Astrocyte (in vitro differentiated cells and primary cell): ENCODE data around the gene SUGT1.

Experiments used
- EZH2 ChIP-seq: IDR thresholded peaks from 2 replicates; pipeline ENCODE4 v1.6.1; 2012; ENCODE audit warnings: mild to moderate bottlenecking, low read length, inconsistent platforms; ENCODE audit not compliant: insufficient read depth
- TF ChIP-seq, protein P1 (sequence below): IDR thresholded peaks from 2 replicates; pipeline ENCODE4 v1.5.1; 2011; ENCODE audit warnings: low read depth, mild to moderate bottlenecking, inconsistent platforms, low read length, moderate library complexity; ENCODE audit not compliant: insufficient read depth

DNA sequence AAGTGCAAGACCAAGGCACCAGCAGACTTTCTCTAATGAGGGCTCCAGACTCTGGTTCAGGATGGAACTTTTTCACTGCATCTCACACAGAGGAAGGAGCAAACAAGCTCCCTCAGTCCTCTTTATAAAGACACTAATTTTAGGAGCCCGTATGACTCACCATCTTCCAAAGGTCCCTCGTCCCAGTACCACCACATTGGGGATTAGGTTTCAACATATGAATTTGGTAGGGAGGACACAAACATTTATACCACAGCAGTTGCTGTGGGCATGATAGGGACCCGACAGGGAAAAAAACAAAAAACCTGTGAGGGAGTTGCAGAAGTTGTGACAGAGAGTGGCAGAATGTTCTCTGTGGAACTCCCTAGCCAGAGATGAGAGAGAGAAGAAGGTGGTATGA is 93.5 kb downstream of the SUGT1 start:
- TF ChIP-seq, protein P1, sequence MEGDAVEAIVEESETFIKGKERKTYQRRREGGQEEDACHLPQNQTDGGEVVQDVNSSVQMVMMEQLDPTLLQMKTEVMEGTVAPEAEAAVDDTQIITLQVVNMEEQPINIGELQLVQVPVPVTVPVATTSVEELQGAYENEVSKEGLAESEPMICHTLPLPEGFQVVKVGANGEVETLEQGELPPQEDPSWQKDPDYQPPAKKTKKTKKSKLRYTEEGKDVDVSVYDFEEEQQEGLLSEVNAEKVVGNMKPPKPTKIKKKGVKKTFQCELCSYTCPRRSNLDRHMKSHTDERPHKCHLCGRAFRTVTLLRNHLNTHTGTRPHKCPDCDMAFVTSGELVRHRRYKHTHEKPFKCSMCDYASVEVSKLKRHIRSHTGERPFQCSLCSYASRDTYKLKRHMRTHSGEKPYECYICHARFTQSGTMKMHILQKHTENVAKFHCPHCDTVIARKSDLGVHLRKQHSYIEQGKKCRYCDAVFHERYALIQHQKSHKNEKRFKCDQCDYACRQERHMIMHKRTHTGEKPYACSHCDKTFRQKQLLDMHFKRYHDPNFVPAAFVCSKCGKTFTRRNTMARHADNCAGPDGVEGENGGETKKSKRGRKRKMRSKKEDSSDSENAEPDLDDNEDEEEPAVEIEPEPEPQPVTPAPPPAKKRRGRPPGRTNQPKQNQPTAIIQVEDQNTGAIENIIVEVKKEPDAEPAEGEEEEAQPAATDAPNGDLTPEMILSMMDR, result no peak
- TF ChIP-seq EZH2, result no peak
